Mesothelial cell of epicardium (in vitro differentiated cells): ENCODE results near the gene SLC38A11. TPM values are rescaled to one million over a fixed set of nuclear protein-coding genes. Genes with fewer than 3 reads are reported as not detected.
"Not testable (repeated sequence)": the region's sequence is repeated elsewhere in the genome, so short reads cannot be mapped to it uniquely, and the experiment has no call there.

ENCODE experiments used
- DNase-seq, 2 experiments: peaks; one replicate each; pipeline ENCODE4 v3.0.0; 2021; ENCODE audit warnings: low spot score in 2 of 2; ENCODE audit not compliant: unreplicated experiment in 2 of 2
- H3K27ac Mint-ChIP-seq: 2 replicates; pipeline ENCODE4 v1.8.0; 2021; ENCODE audit warnings: mixed read lengths
- H3K27me3 Mint-ChIP-seq: 2 replicates; pipeline ENCODE4 v1.8.0; 2021; ENCODE audit warnings: low read depth, mixed read lengths
- H3K36me3 Mint-ChIP-seq: 2 replicates; pipeline ENCODE4 v1.8.0; 2021; ENCODE audit warnings: mixed read lengths
- H3K4me1 Mint-ChIP-seq: 2 replicates; pipeline ENCODE4 v1.8.0; 2021; ENCODE audit warnings: mixed read lengths
- H3K4me3 Mint-ChIP-seq: 2 replicates; pipeline ENCODE4 v1.8.0; 2021; ENCODE audit warnings: mild to moderate bottlenecking, moderate library complexity, mixed read lengths
- H3K9me3 Mint-ChIP-seq: 2 replicates; pipeline ENCODE4 v1.8.0; 2021; ENCODE audit warnings: mixed read lengths
- CTCF ChIP-seq: fragments of 200-600 bp; sonication (generic); IDR thresholded peaks from one replicate; pipeline ENCODE4 v1.5.0; 2021; ENCODE audit warnings: antibody characterized with exemption; ENCODE audit not compliant: unreplicated experiment
- total RNA-seq: library from RNA; stranded (reverse); gene quantifications from 3 replicates; pipeline ENCODE4 v1.2.1, GENCODE V29; 2021

Gene SLC38A11
- total RNA-seq, 1 donor from 2014 or later: 0.54 TPM

DNA sequence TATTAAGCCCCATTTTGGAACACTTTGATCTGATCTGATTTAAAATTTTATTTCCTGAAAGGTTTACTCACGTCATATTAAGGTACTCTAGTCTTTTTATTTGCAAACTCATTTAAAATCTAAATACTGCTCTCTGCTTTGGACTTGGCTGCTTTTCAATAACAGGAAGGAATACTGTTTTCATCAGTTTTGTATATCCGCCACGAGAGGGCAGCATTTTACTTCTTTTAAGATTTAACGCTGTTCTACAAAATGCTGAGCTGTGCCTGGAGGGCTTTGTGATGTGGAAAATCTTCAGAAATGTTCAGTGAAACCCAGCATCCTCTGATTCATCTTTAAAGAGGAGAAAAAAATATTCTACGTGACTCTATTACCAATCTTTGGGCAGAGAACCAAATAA, 37.5 kb upstream of the SLC38A11 start:
- Mint-ChIP-seq H3K36me3 (no peaks in the 10 kb centered on the region), H3K27me3 (no peaks in the 10 kb centered on the region), H3K9me3 (no peaks in the 10 kb centered on the region), H3K4me1 (peaks cover 21% of the 10 kb centered on the region), H3K27ac (peak overlapping the region; percentile 66), H3K4me3 (no peak overlapping the region)
- DNase-seq: peak; percentile 42 to 60
- TF ChIP-seq CTCF: peak; percentile 77

DNA sequence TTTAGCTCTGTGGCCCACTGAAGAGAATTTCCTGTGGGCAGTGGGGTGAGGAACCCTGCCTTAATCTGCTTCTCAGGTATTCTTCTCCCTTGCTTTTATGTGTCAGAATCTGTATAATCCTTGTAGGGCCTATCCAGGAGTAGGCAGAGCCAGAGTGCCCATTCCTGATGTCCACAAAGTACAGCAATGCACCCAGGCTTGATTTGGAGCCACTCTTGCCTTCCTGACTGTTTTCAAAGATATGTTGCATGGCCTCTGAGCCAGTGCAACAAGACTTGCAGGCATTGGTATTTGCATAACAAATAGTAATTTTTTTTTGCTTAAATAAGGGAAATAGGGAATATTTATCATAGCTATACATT, 36.7 kb upstream of the SLC38A11 start:
- peak overlapping the region; percentile 79 for H3K27ac Mint-ChIP-seq
- not testable (repeated sequence) for H3K9me3 Mint-ChIP-seq, H3K36me3 Mint-ChIP-seq, H3K27me3 Mint-ChIP-seq, DNase-seq, H3K4me3 Mint-ChIP-seq
- H3K4me1 Mint-ChIP-seq: peaks cover 21% of the 10 kb centered on the region

DNA sequence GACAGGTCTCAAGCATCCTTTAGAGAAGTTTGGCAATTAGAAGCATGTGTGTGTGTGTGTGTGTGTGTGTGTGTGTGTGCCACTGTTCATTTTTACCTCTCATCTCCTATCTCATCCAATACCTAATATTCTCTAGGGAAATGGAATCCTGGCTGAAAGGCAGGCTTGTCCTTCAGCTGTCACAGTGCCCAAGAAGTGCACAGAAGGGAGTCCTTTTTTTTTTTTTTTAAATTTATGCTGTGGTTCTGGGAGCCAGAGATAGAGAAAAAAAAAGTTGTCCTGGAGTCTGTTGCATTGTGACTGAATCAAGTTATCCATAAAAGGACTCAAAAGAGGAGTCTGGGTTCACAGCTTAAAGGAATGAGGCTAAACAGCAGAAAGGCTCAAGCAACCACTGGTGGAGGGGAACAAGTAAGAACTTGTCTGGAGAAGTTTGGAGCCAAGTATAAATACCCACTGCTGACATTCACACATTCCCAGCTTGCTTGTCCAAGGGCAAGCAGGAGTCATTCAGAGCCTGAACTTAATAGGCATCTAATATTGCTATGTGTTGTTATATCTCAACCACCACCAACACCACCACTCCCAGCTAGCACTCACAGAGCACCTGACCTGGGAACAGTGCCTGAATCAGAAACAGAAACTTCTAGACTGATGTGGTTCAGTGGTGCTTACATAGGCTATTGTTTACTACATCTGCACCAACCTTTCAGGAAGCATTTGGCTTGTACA, 36.2 kb upstream of the SLC38A11 start:
- not testable (repeated sequence) for H3K27me3 Mint-ChIP-seq, H3K9me3 Mint-ChIP-seq, DNase-seq, H3K36me3 Mint-ChIP-seq, H3K4me3 Mint-ChIP-seq
- Mint-ChIP-seq H3K4me1 (peaks cover 21% of the 10 kb centered on the region), H3K27ac (peak overlapping the region; percentile 79)

GRCh38 chr2:164990953-164991352, 35.6 kb upstream of the SLC38A11 start:
- H3K27ac Mint-ChIP-seq: peak overlapping the region; percentile 54
- DNase-seq, H3K27me3 Mint-ChIP-seq, H3K9me3 Mint-ChIP-seq, H3K36me3 Mint-ChIP-seq, H3K4me3 Mint-ChIP-seq: not testable (repeated sequence)
- peaks cover 21% of the 10 kb centered on the region for H3K4me1 Mint-ChIP-seq

DNA sequence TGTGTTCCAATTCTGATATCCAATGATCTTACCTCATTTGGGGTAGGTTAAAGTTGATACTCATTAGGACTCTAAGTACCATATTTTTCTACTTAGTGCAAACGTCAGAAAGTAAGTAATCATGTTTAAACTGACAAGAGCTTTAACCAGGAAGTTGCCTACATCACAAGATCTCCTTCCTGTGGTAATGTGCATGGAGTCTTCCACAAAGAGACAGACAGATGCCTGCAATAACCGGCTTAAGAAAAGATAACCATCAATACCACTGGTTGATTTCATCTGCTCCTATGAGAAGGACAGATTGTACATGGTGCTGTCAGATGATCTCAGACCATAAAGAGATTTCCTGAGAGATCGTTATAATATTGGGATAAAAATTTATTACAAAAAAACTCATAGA, 33.5 kb upstream of the SLC38A11 start:
- not testable (repeated sequence) for DNase-seq, H3K36me3 Mint-ChIP-seq, H3K27me3 Mint-ChIP-seq

GRCh38 chr2:164986027-164986426, 30.7 kb upstream of the SLC38A11 start:
- DNase-seq, H3K27ac Mint-ChIP-seq, H3K9me3 Mint-ChIP-seq: not testable (repeated sequence)

More for the DNA sequence above, 33.5 kb upstream of the SLC38A11 start:
- H3K9me3 Mint-ChIP-seq, H3K4me3 Mint-ChIP-seq, H3K27ac Mint-ChIP-seq: not testable (repeated sequence)
- H3K4me1 Mint-ChIP-seq: peaks cover 21% of the 10 kb centered on the region

DNA sequence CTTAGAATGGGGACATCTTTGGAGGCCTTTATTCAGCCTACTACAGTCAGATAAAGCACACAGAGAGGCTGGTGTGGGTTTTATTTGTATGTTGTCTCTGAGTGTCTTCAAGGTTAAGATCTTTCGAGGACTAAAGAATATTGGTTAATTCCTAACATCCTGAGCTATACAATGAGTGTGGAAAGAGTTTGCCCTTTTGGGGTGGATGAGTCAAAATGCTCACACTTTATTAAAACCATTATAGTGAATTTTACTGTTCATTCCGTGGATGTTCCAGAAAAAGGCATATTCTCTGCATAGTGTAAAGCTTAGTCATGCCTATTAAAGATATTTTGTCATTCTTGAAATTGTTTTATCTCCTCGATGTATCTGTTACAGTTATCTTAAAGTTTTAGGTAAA, 29.1 kb upstream of the SLC38A11 start:
- no peaks in the 10 kb centered on the region for H3K36me3 Mint-ChIP-seq
- no peak overlapping the region for H3K4me3 Mint-ChIP-seq
- no peak for DNase-seq
- H3K9me3 Mint-ChIP-seq: peaks cover 6% of the 10 kb centered on the region
- H3K27me3 Mint-ChIP-seq: no peaks in the 10 kb centered on the region
- no peak overlapping the region for H3K27ac Mint-ChIP-seq
- TF ChIP-seq CTCF: no peak
- peaks cover 18% of the 10 kb centered on the region for H3K4me1 Mint-ChIP-seq

More at GRCh38 chr2:164986027-164986426, 30.7 kb upstream of the SLC38A11 start:
- H3K4me1 Mint-ChIP-seq: peaks cover 13% of the 10 kb centered on the region
- not testable (repeated sequence) for H3K36me3 Mint-ChIP-seq, H3K27me3 Mint-ChIP-seq, H3K4me3 Mint-ChIP-seq

DNA sequence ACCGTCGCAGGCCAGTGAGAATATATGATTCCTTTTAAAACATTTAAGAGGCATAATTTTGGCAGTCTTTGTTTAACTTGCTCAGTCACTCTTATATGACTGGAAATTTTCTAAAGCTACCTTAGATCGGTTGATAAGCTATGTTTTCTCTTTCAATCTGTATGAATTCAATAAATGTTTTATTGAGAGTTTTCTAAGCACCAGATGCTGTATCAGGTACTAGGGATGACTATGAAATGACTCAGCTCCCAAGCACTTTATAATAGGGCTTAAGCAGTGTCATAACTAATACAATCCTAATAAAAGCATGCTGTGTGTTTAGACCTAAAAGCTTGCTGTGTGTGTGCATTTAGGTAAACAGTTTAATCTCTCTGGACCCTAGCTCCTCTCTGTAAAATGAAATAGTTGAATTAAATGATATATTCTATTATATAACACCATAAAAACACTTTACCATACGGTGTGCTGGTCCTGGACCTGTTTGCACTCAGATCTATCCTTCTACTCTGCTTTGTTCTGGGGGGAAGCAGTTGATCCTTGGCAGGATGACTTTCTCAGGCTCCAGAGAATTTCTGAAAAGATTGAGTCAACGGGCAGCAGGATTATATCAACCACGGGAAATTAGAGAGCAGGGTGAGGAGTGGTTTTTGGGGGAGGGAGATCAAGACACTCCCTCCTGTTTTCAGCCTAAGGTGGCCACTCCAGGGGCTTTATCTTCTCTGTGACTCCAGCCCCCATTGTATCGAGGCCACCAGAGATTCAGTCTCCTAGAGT, 26.1 kb upstream of the SLC38A11 start:
- TF ChIP-seq CTCF: no peak
- Mint-ChIP-seq H3K27me3 (no peaks in the 10 kb centered on the region), H3K9me3 (no peaks in the 10 kb centered on the region), H3K4me1 (peaks cover 25% of the 10 kb centered on the region), H3K27ac (peak overlapping the region; percentile 23), H3K36me3 (no peaks in the 10 kb centered on the region), H3K4me3 (no peak overlapping the region)
- no peak for DNase-seq

DNA sequence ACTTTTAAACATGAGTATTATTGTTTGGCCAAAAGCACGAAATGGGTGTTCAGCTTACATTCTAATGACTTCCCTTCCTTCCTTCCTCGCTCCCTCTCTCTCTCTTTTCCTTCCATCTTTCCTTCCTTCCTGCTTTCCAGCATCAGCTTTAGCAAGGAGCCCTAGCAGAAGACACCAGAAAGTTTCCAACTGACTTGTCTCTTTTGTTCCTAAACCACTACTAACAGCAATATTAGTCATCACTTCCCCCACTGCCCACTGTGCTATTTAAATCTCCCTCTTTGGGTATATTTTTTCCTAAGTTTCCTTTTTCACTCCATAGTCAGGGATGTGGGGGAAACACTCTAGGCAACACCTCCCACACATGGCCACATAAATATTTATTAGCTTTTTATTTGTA, 25.4 kb upstream of the SLC38A11 start:
- H3K27me3 Mint-ChIP-seq, DNase-seq, H3K4me3 Mint-ChIP-seq, H3K9me3 Mint-ChIP-seq, H3K36me3 Mint-ChIP-seq: not testable (repeated sequence)
- H3K27ac Mint-ChIP-seq: peak overlapping the region; percentile 23
- peaks cover 31% of the 10 kb centered on the region for H3K4me1 Mint-ChIP-seq
